NT2/D1 (cell line): ENCODE data around the gene DUSP22.

ENCODE experiments used
- YY1 ChIP-seq: IDR thresholded peaks from 2 replicates; pipeline ENCODE4 v1.6.1; 2011; ENCODE audit not compliant: insufficient read length, insufficient read depth
- ZNF274 ChIP-seq: IDR thresholded peaks from 2 replicates; pipeline ENCODE4 v1.6.1; 2011; ENCODE audit warnings: mild to moderate bottlenecking, low read depth, low read length

DNA sequence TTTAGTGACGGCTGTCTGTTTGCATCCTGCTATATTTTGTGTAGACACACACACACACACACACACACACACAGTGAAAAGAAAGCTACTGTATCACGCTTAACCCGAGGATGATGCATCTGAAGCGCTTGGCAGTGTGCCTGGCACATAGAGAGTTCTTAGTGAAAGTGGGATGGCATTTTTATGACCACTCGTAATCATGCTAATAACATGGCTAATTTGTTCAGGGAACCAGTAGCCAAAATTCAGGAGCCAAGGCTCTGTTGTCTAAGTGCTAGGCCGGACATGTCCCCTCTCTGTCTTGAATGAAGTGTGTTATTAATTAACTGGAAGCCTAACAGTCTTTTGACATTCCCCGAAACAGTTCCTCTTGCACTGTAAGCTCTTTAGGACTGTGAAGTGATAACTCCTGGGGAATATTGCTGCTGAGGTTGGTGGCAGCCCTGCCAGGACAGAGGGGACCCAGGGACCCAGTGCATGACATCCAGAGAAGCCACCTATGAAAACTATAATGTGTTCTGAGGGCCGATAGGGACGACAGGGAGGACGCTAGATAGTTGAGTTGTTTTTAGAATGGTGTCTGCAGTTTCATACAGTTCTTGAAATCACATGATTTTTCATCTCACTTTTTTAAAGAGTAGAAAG, 54.2 kb downstream of the DUSP22 start:
- TF ChIP-seq ZNF274 (no peak), YY1 (no peak)
